ENCODE results near the gene MATCAP1. TPM values are rescaled to one million over a fixed set of nuclear protein-coding genes. Genes with fewer than 3 reads are reported as not detected.
A peak's percentile ranks its signal among the peaks of the same experiment; 100 is the strongest.

MATCAP1 gene
- total RNA-seq: 10 to 100 TPM; 20.3 to 50.0 (median 32.4) TPM

DNA sequence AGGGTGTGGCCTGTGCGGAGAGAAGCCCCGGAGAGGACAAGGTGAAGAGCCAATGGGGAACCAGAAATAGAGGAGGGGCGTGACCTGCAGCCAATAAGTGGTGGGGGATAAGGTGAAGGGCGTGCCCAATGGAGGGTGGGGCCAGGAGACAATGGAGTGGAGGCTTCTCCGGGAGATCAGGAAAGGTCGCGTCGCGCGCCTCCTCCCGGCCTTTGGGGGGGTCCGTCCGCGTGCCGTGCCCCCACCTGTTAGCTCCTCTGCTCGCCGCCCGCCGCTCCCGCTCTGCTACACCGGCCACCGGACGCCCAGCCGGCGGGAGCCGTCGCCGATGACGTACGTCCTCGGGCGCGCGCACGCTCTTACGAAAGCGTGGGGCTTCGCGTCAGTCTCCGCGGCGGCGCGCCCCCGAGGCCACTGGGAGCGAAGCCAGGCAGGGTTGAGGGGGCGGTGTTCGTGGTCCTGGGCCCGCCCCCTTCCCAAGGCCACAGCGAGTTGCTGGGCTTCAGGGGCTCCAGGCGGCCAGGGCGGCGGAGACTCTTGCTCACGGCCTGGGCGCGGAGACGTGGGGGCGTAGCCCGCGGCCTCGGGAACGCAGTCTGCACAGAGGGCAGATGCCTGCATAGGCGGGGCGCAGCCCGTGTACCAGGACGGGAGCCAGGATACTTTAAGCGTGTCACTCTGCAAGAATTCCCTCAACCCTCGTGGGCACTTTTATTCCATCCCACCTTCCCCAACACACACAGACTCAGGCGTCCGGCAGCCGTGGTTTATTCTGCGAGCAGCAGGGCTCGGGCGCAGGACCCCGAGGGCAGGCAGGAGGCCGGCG, at the start of gene MATCAP1:
TSS of gene MATCAP1 (minus strand) at position 337 of the 826 bp plus-strand sequence. CDS start 3,353 bp downstream, outside the sequence.
- WGBS, 2 donors: 0 to 1% methylated on average over 24 to 26 of the region's 77 CpGs
- H3K27me3 ChIP-seq: no peaks in the 10 kb centered on the region

DNA sequence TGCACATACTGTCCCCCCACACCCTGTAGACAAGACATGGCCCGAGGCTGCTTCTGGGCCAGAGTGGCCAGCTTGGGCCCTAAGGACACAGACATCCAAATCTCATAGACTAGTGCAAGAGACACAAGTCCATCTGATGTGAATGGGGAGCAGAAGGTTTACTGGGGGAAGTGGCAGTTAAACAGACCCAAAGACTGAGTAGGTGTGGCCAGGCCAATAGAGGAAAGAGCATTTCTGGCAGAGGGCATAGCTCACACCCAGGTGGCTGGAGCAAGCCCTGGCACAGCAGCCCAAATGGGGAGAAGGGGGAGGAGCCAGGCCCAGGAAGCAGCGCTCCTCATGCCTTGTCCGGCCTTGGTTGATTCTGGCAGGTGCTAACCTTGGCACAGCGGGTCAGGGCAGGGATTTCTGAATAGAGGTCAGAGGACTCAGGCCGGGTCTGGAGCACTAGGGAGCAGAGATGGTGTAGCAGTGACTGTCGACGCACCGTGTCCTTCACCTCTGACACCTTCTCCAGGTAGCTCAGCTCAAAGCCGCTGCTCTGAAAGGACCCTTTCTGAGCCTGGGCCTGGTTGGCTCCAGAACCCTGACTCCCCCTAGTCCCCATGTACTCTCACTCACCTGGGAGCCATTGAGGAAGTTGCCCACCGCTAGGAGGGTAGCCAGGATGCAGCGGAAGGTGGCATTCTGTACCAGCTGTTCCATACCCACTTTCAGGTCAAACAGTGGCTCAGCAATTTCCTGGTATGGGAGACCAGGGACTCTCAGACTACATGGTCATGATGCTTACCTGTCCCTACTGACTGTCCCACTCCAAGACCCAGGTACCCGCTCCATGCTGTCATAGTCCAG, 47.3 kb upstream of the MATCAP1 start:
- TF ChIP-seq, protein P1, sequence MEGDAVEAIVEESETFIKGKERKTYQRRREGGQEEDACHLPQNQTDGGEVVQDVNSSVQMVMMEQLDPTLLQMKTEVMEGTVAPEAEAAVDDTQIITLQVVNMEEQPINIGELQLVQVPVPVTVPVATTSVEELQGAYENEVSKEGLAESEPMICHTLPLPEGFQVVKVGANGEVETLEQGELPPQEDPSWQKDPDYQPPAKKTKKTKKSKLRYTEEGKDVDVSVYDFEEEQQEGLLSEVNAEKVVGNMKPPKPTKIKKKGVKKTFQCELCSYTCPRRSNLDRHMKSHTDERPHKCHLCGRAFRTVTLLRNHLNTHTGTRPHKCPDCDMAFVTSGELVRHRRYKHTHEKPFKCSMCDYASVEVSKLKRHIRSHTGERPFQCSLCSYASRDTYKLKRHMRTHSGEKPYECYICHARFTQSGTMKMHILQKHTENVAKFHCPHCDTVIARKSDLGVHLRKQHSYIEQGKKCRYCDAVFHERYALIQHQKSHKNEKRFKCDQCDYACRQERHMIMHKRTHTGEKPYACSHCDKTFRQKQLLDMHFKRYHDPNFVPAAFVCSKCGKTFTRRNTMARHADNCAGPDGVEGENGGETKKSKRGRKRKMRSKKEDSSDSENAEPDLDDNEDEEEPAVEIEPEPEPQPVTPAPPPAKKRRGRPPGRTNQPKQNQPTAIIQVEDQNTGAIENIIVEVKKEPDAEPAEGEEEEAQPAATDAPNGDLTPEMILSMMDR (IDR thresholded peaks at IDR 0.05): no peak
- TF ChIP-seq POLR2A (IDR thresholded peaks at IDR 0.05): no peak
- peaks cover 11 to 13% of the 10 kb centered on the region in 2 donors for H3K4me1 ChIP-seq
- DNase-seq: no peak
- no peak overlapping the region for H3K27ac ChIP-seq
- WGBS, 2 donors: 90% methylated on average over 11 to 12 of the region's 12 CpGs
- peaks cover 57 to 59% of the 10 kb centered on the region in 2 donors for H3K36me3 ChIP-seq
- intact Hi-C loops (cut with DNase I): no loop called here
- no peaks in the 10 kb centered on the region for H3K27me3 ChIP-seq
- H3K9me3 ChIP-seq: no peaks in the 10 kb centered on the region
- H3K4me3 ChIP-seq (replicated peaks in 1 of 3): no peak overlapping the region

More for the DNA sequence above, at the start of gene MATCAP1:
- H3K9me3 ChIP-seq: no peaks in the 10 kb centered on the region
- peak within 1 kb of the TSS; percentile 42 to 69 (median 45) for H3K4me3 ChIP-seq (replicated peaks in 1 of 3)
- H3K36me3 ChIP-seq: no peaks in the 10 kb centered on the region
- intact Hi-C loops (cut with DNase I): loop anchor here (10.0 kb wide), 2 partner anchors 209 to 289 kb away; no protein-coding TSS in a partner anchor
- peaks cover 16 to 26% of the 10 kb centered on the region in 2 donors for H3K4me1 ChIP-seq
- peak in 1 of 2 donors; percentile 70 for TF ChIP-seq POLR2A (IDR thresholded peaks at IDR 0.05)
- TF ChIP-seq, protein P1 (IDR thresholded peaks at IDR 0.05): no peak
- H3K27ac ChIP-seq: peak within 1 kb of the TSS; percentile 89 to 95 (median 93)
- peak; percentile 95 for DNase-seq

DNA sequence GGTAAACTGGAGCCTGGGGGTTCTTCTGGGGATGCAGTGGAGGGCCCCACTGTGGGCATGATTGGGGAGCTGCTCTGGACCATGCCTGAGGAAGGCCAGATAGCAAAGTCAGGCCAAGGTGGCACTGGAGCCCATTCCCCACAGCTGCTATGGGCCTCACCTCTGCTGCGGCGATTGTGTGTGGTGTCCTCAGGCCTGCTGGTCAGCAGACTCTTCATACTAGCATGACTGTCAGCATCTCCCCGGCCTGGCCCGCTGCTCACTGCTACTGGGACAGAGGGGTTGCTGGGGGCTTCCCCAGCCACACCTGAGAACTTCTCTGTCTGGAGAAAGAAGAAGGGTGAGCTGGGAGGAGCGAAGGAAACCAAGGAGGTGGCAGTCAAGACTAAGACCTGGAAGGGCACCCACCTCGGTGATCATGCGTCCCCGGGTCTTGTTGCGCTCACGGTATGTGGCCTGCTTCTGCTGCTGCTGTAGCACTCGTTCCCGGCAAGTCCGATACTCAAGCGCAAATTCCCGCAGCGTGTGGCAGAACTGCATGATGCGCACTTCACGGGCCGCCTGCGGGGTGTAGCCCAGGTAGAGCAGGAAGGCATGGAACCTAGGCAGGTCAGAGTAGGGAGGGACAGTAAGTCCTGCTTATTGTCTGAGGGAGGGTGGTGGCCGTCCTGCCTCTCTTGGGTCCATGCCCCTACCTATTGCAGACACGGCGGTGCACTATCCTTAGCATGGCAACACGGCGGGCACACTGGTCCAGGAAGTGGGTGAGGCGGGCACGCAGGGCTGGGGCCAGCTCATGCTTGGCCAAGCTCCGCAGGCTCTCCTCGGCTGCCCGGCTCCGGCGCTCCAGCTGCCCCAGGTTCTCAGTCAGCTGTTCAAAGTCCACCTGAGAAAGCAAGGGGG, 46.4 kb upstream of the MATCAP1 start:
- no peak overlapping the region for H3K27ac ChIP-seq
- H3K36me3 ChIP-seq: peaks cover 52% of the 10 kb centered on the region in 2 donors
- TF ChIP-seq, protein P1 (IDR thresholded peaks at IDR 0.05): no peak
- TF ChIP-seq POLR2A (IDR thresholded peaks at IDR 0.05): no peak
- WGBS, 2 donors: 89 to 95% methylated on average over 27 to 30 of the region's 32 CpGs
- no peak for DNase-seq
- H3K27me3 ChIP-seq: no peaks in the 10 kb centered on the region
- intact Hi-C loops (cut with DNase I): no loop called here
- no peaks in the 10 kb centered on the region for H3K9me3 ChIP-seq
- no peak overlapping the region for H3K4me3 ChIP-seq (replicated peaks in 1 of 3)
- peaks cover 14% of the 10 kb centered on the region in 2 donors for H3K4me1 ChIP-seq

DNA sequence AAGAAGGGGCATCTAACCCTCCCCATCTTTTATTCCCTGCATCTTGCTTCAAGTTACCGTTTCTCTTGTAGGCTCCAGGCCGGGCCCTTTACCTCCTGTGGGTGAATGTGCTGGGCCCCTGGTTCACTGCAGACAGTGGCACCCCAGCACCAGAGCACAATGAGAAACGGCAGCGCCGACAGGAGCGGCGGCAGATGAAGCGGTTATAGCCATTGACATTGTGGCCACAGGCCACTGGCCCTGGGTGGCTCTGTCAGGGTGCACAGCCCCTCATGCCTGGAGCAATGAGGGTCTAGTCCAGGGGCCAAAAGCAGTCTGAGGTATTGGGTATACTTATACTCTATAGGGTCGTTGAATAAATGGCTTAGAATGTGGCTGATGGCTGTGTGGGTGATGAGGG, 45.1 kb upstream of the MATCAP1 start:
- H3K27ac ChIP-seq: no peak overlapping the region
- WGBS, 2 donors: 86 to 91% methylated on average over 6 to 9 of the region's 9 CpGs
- H3K27me3 ChIP-seq: no peaks in the 10 kb centered on the region
- peaks cover 47% of the 10 kb centered on the region in 2 donors for H3K36me3 ChIP-seq
- peaks cover 14% of the 10 kb centered on the region in 2 donors for H3K4me1 ChIP-seq
- TF ChIP-seq, protein P1 (IDR thresholded peaks at IDR 0.05): no peak
- TF ChIP-seq POLR2A (IDR thresholded peaks at IDR 0.05): no peak
- intact Hi-C loops (cut with DNase I): no loop called here
- H3K9me3 ChIP-seq: no peaks in the 10 kb centered on the region
- no peak overlapping the region for H3K4me3 ChIP-seq (replicated peaks in 1 of 3)
- DNase-seq: no peak

All from thyroid gland (tissue), 4 donors.